Spleen (tissue), 7 donors: Measurements from ENCODE around the gene GATAD2A.

ENCODE experiments used
- POLR2A ChIP-seq, 3 donors: fragments of 450-650 bp; IDR thresholded peaks; one replicate each; pipeline ENCODE4 v1.5.1; 2017; ENCODE audit warnings: antibody characterized with exemption in 3 of 3, mild to moderate bottlenecking in 1 of 3
- POLR2AphosphoS5 ChIP-seq, 3 donors: sonication (generic); formaldehyde crosslinking; IDR thresholded peaks; one replicate each; pipeline ENCODE4 v1.5.1; 2017; ENCODE audit warnings: antibody characterized with exemption in 3 of 3
- TF ChIP-seq, protein P1 (sequence below), 11 experiments: fragments of 200-600 bp in 7 of 11; fragments of 450-650 bp in 4 of 11; sonication (generic) in 4 of 11; IDR thresholded peaks in 8 of 11; conservative IDR thresholded peaks in 3 of 11; 1 replicate in 7 of 11; 2 replicates in 4 of 11; pipeline versions ENCODE4 v1.4.0 to v1.8.0; 2016 to 2021; ENCODE audit warnings: antibody characterized with exemption in 11 of 11, inconsistent platforms in 4 of 11, mild to moderate bottlenecking in 1 of 11
- donor health status: DM: no; HTN: no; CAD: no; lungs with moderate emphysema.
- donor health status: DM: no; HTN: no; CAD: no.
- donor health status: DM: no; HTN: no; CAD: no.

DNA sequence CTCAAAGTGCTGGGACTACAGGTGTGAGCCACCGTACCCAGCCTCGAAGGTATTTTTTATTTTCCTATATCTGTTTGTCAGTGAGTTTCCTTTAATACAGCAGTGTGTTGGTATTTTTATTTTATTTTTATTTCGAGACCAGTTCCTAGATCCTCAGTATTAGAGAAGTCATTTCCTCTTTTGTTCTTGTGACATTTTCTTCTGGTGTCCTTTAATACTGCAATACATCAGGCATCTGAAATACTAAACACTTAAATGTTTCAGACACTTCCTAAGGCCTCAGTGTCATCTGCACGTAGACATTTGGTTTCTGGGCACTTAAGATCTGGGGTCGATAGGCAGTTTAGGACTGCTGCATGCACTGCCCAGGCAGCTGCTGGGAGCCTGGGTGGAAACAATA lies 22.5 kb downstream of the GATAD2A start:
- TF ChIP-seq, protein P1, sequence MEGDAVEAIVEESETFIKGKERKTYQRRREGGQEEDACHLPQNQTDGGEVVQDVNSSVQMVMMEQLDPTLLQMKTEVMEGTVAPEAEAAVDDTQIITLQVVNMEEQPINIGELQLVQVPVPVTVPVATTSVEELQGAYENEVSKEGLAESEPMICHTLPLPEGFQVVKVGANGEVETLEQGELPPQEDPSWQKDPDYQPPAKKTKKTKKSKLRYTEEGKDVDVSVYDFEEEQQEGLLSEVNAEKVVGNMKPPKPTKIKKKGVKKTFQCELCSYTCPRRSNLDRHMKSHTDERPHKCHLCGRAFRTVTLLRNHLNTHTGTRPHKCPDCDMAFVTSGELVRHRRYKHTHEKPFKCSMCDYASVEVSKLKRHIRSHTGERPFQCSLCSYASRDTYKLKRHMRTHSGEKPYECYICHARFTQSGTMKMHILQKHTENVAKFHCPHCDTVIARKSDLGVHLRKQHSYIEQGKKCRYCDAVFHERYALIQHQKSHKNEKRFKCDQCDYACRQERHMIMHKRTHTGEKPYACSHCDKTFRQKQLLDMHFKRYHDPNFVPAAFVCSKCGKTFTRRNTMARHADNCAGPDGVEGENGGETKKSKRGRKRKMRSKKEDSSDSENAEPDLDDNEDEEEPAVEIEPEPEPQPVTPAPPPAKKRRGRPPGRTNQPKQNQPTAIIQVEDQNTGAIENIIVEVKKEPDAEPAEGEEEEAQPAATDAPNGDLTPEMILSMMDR (IDR thresholded peaks at IDR 0.05 in 8 of 11, conservative IDR thresholded peaks at IDR 0.05 in 3 of 11): no peak
- TF ChIP-seq POLR2AphosphoS5 (IDR thresholded peaks at IDR 0.05) (no peak), POLR2A (IDR thresholded peaks at IDR 0.05) (no peak)
